Psoas muscle (tissue), 8 donors: ENCODE data around the gene SINHCAF. TPM values are rescaled to one million over a fixed set of nuclear protein-coding genes. Genes with fewer than 3 reads are reported as not detected.

Experiments
- ATAC-seq, 4 donors: fragments of 200-7000 bp; cut with Tn5 transposase; one replicate each; pipeline ENCODE4 v1.9.1; 2020; ENCODE audit warnings: moderate library complexity in 3 of 4, mild to moderate bottlenecking in 2 of 4
- DNase-seq, 2 donors: peaks; one replicate each; pipeline ENCODE4 v3.0.0-alpha.2; 2020
- H3K27ac ChIP-seq: fragments of 200-600 bp; one replicate; pipeline ENCODE4 v1.8.0; 2022
- H3K27me3 ChIP-seq, 3 donors: fragments of 200-600 bp in 1 of 3; one replicate each; pipeline versions ENCODE4 v1.6.1 to v1.8.0; 2013 to 2022; ENCODE audit warnings: low read length in 2 of 3, mild to moderate bottlenecking in 2 of 3, moderate library complexity in 1 of 3; ENCODE audit not compliant: insufficient read depth in 3 of 3
- H3K36me3 ChIP-seq, 2 donors: fragments of 200-600 bp in 1 of 2; one replicate each; pipeline versions ENCODE4 v1.6.1 to v1.8.0; 2013 to 2022; ENCODE audit warnings: low read depth in 1 of 2, mild to moderate bottlenecking in 1 of 2, moderate library complexity in 1 of 2; ENCODE audit not compliant: insufficient read depth in 1 of 2
- H3K4me1 ChIP-seq: fragments of 200-600 bp; one replicate; pipeline ENCODE4 v1.8.0; 2022
- H3K4me3 ChIP-seq: fragments of 200-600 bp; one replicate; pipeline ENCODE4 v1.8.0; 2022; ENCODE audit warnings: mild to moderate bottlenecking
- H3K9me3 ChIP-seq: fragments of 200-600 bp; one replicate; pipeline ENCODE4 v1.8.0; 2022
- CTCF ChIP-seq: fragments of 200-600 bp; IDR thresholded peaks from one replicate; pipeline ENCODE4 v1.8.0; 2022; ENCODE audit warnings: antibody characterized with exemption
- WGBS, 3 donors: extraction: QIAGEN DNeasy Blood & Tissue Kit; methylation state at CpG; one replicate each; pipeline versions ENCODE4 v1.1.6 to v1.1.7; 2013; 5-methylcytosine and 5-hydroxymethylcytosine counted together
- intact Hi-C, 2 donors: fragments of 100-400 bp; cut with DNase I; formaldehyde crosslinking; loops; one replicate each; pipeline versions ENCODE4 v1.11.0 to v1.14.2; 2022
- polyA plus RNA-seq, 3 donors: library from polyadenylated mRNA; stranded (reverse); fragments of 200-250 nt; gene quantifications; one replicate each; pipeline ENCODE4 v1.2.3, GENCODE V29; 2013
- total RNA-seq, 4 donors: library from RNA; stranded (reverse); fragmentation: NEBNext Ultra II Directional in 2 of 4; extraction: Animal tissue kit (Norgen Biotek cat#: 25700) in 2 of 4; gene quantifications; one replicate each; pipeline versions ENCODE4 v1.2.1 to v1.2.4, GENCODE V29; 2021 to 2023
- donor health status: healthy with polysubstance abuse.
- donor health status: DM: no; HTN: no; CAD: no; lungs with moderate emphysema.
- donor health status: Bipolar disorder and iron deficiency.
- donor health status: healthy.
- donor health status: DM: yes; HTN: yes; CAD: no.
- donor health status: DM: no; HTN: no; CAD: no.
- donor health status: DM: no; HTN: no; CAD: no.
- donor health status: DM: yes; HTN: yes; CAD: no.

SINHCAF gene
- total and polyA plus RNA-seq, 7 donors: 1.3 to 7.7 (median 2.9) TPM

- ATAC-seq: no peak
- Histone ChIP-seq H3K9me3 (no peaks in the 10 kb centered on the region), H3K36me3 (no peaks in the 10 kb centered on the region), H3K27me3 (no peaks in the 10 kb centered on the region), H3K27ac (no peak overlapping the region), H3K4me3 (no peak overlapping the region), H3K4me1 (no peaks in the 10 kb centered on the region)
- intact Hi-C loops: no loop called here
- no peak for TF ChIP-seq CTCF
- DNase-seq: no peak
- WGBS, 3 donors: 27 to 35% (median 30%) methylated on average over 12 of the region's 12 CpGs
These were observed 28.1 kb upstream of the SINHCAF start for GRCh38 chr12:31353750-31354708.

GRCh38 chr12:31346267-31346666, 20.3 kb upstream of the SINHCAF start:
- WGBS, 3 donors: 15 to 26% (median 23%) methylated on average over 9 of the region's 9 CpGs
- H3K27ac ChIP-seq: no peak overlapping the region
- peaks cover 3% of the 10 kb centered on the region for H3K4me1 ChIP-seq
- H3K9me3 ChIP-seq: no peaks in the 10 kb centered on the region
- DNase-seq (no peak), ATAC-seq (no peak)
- H3K4me3 ChIP-seq: no peak overlapping the region
- intact Hi-C loops: no loop called here
- no peaks in the 10 kb centered on the region for H3K27me3 ChIP-seq
- TF ChIP-seq CTCF: no peak
- no peaks in the 10 kb centered on the region for H3K36me3 ChIP-seq

- Histone ChIP-seq H3K4me1 (peaks cover 3% of the 10 kb centered on the region), H3K27ac (no peak overlapping the region), H3K4me3 (no peak overlapping the region), H3K36me3 (no peaks in the 10 kb centered on the region), H3K27me3 (no peaks in the 10 kb centered on the region), H3K9me3 (no peaks in the 10 kb centered on the region)
- ATAC-seq (no peak), DNase-seq (no peak)
- intact Hi-C loops: no loop called here
- TF ChIP-seq CTCF: no peak
- 86 to 91% (median 87%) methylated on average over 8 of the region's 8 CpGs for WGBS, 3 donors
These were observed 17.2 kb upstream of the SINHCAF start for GRCh38 chr12:31343139-31343538.

GRCh38 chr12:31342286-31342685, 16.3 kb upstream of the SINHCAF start:
- WGBS, 3 donors: 41 to 71% (median 64%) methylated on average over 1 of the region's 1 CpG
- no peak overlapping the region for H3K4me3 ChIP-seq
- intact Hi-C loops: no loop called here

More at GRCh38 chr12:31342286-31342685, 16.3 kb upstream of the SINHCAF start:
- ATAC-seq (no peak), DNase-seq (no peak)
- Histone ChIP-seq H3K27ac (no peak overlapping the region), H3K4me1 (peaks cover 3% of the 10 kb centered on the region), H3K9me3 (no peaks in the 10 kb centered on the region), H3K36me3 (no peaks in the 10 kb centered on the region), H3K27me3 (no peaks in the 10 kb centered on the region)
- no peak for TF ChIP-seq CTCF
